ENCODE results near the gene KLK13. TPM values are rescaled to one million over a fixed set of nuclear protein-coding genes. Genes with fewer than 3 reads are reported as not detected.

KLK13 gene
- total RNA-seq, 1 donor: not detected

GRCh38 chr19:51019544-51019925, 45.4 kb downstream of the KLK13 start, which contains the start of gene KLK10:
Gene KLK10 (minus strand): TSS chr19:51019709. CDS start chr19:51019130, 579 bp downstream.
- no peaks in the 10 kb centered on the region for H3K9me3 ChIP-seq (ENCODE audit: low read depth, low read length)
- H3K4me3 ChIP-seq (ENCODE audit: insufficient read depth, low read length): no peak within 1 kb of the TSS
- no peak within 1 kb of the TSS for H3K4me2 ChIP-seq (ENCODE audit: insufficient read depth, low read length)
- no peaks in the 10 kb centered on the region for H3K79me2 ChIP-seq (ENCODE audit: insufficient read depth, low read length)
- peak; percentile 46 for DNase-seq (ENCODE audit: insufficient read length, low spot score, missing footprints)
- H2AFZ ChIP-seq (ENCODE audit: low read length): no peak within 1 kb of the TSS
- H4K20me1 ChIP-seq (ENCODE audit: insufficient read depth, low read length): no peaks in the 10 kb centered on the region
- no peak within 1 kb of the TSS for H3K27ac ChIP-seq (ENCODE audit: low read depth, low read length)
- no peak for TF ChIP-seq CTCF (IDR thresholded peaks at IDR 0.05; ENCODE audit: extremely low read depth, low read depth, low read length)
- H3K4me1 ChIP-seq (ENCODE audit: insufficient read depth, low read length): no peaks in the 10 kb centered on the region
- peaks cover 34% of the 10 kb centered on the region for H3K27me3 ChIP-seq (ENCODE audit: insufficient read depth, low read length)
- no peaks in the 10 kb centered on the region for H3K36me3 ChIP-seq (ENCODE audit: insufficient read depth, low read length)

GRCh38 chr19:51018745-51019543, 45.9 kb downstream of the KLK13 start:
- H3K79me2 ChIP-seq (ENCODE audit: insufficient read depth, low read length): no peaks in the 10 kb centered on the region

GRCh38 chr19:51016798-51017683, 47.9 kb downstream of the KLK13 start:
- Histone ChIP-seq H3K36me3 (ENCODE audit: insufficient read depth, low read length) (no peaks in the 10 kb centered on the region), H3K79me2 (ENCODE audit: insufficient read depth, low read length) (no peaks in the 10 kb centered on the region), H2AFZ (ENCODE audit: low read length) (no peak overlapping the region), H4K20me1 (ENCODE audit: insufficient read depth, low read length) (no peaks in the 10 kb centered on the region), H3K9me3 (ENCODE audit: low read depth, low read length) (no peaks in the 10 kb centered on the region), H3K4me2 (ENCODE audit: insufficient read depth, low read length) (peak overlapping the region; percentile 43), H3K4me1 (ENCODE audit: insufficient read depth, low read length) (no peaks in the 10 kb centered on the region), H3K27me3 (ENCODE audit: insufficient read depth, low read length) (peaks cover 34% of the 10 kb centered on the region), H3K27ac (ENCODE audit: low read depth, low read length) (no peak overlapping the region), H3K4me3 (ENCODE audit: insufficient read depth, low read length) (peak overlapping the region; percentile 19)
- peak; percentile 76 for TF ChIP-seq CTCF (IDR thresholded peaks at IDR 0.05; ENCODE audit: extremely low read depth, low read depth, low read length)
- DNase-seq (ENCODE audit: insufficient read length, low spot score, missing footprints): peak; percentile 96

More at GRCh38 chr19:51018745-51019543, 45.9 kb downstream of the KLK13 start:
- Histone ChIP-seq H3K36me3 (ENCODE audit: insufficient read depth, low read length) (no peaks in the 10 kb centered on the region), H3K9me3 (ENCODE audit: low read depth, low read length) (no peaks in the 10 kb centered on the region), H3K27ac (ENCODE audit: low read depth, low read length) (no peak overlapping the region), H2AFZ (ENCODE audit: low read length) (no peak overlapping the region), H3K27me3 (ENCODE audit: insufficient read depth, low read length) (peaks cover 34% of the 10 kb centered on the region), H3K4me2 (ENCODE audit: insufficient read depth, low read length) (no peak overlapping the region), H3K4me1 (ENCODE audit: insufficient read depth, low read length) (no peaks in the 10 kb centered on the region), H3K4me3 (ENCODE audit: insufficient read depth, low read length) (no peak overlapping the region), H4K20me1 (ENCODE audit: insufficient read depth, low read length) (no peaks in the 10 kb centered on the region)
- DNase-seq (ENCODE audit: insufficient read length, low spot score, missing footprints): peak; percentile 73
- no peak for TF ChIP-seq CTCF (IDR thresholded peaks at IDR 0.05; ENCODE audit: extremely low read depth, low read depth, low read length)
